Measurements from ENCODE around the gene ABCA2.

GRCh38 chr9:137020771-137021567, 7.1 kb downstream of the ABCA2 start:
- TF ChIP-seq SETDB1 (IDR thresholded peaks at IDR 0.05; ENCODE audit: low read length) (no peak), CTCF (IDR thresholded peaks at IDR 0.05 in 2 of 3, conservative IDR thresholded peaks at IDR 0.05 in 1 of 3; ENCODE audit: insufficient read depth in 2 of 3, low read depth in 1 of 3, low read length in 3 of 3) (no peak), ZZZ3 (IDR thresholded peaks at IDR 0.05) (no peak), SREBF1 (IDR thresholded peaks at IDR 0.05; ENCODE audit: borderline replicate concordance, low read depth, low read length) (no peak)
